ENCODE data around the gene CCDC136.

CCDC136 gene

DNA sequence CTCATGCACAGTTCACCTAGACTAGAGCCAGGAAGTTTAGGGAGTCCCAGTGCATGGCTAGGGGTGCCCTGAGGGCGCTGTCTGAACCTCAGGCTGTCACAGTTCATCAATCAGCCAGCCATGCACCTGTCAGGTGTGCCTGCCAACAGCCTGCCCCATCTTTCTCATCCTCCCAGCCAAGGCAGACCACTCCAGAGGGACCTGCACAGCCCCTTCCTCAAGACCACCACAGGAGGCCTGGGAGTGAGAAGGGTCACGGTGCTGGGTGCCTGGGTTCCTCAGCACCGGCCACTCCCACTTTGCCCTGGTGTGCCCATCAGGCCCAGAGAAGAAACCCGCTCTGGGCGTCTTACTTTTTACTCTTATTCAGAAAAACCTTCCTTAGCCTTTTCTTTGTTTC, 79.3 kb downstream of the CCDC136 start:
- no peak overlapping the region for H3K9ac ChIP-seq (ENCODE audit: insufficient read length, low read depth)

More for the DNA sequence above, 79.3 kb downstream of the CCDC136 start:
- Histone ChIP-seq H3K4me1 (ENCODE audit: insufficient read depth, insufficient read length) (peaks cover 24% of the 10 kb centered on the region), H3K27me3 (ENCODE audit: insufficient read depth, insufficient read length) (peaks cover 32% of the 10 kb centered on the region), H3K36me3 (ENCODE audit: insufficient read depth, insufficient read length, low read length) (peaks cover 3% of the 10 kb centered on the region), H3K4me3 (ENCODE audit: insufficient read length, low read depth) (no peak overlapping the region), H3K9me3 (ENCODE audit: insufficient read depth, low read length) (no peaks in the 10 kb centered on the region)
- no peak for TF ChIP-seq SUZ12 (IDR thresholded peaks at IDR 0.05; ENCODE audit: extremely low read depth, insufficient read depth, insufficient read length)
- no peak for TF ChIP-seq YY1 (IDR thresholded peaks at IDR 0.05; ENCODE audit: insufficient read depth, insufficient read length)
- TF ChIP-seq ZNF274 (IDR thresholded peaks at IDR 0.05; ENCODE audit: low read depth, low read length), result no peak
- no peak for DNase-seq (ENCODE audit: low read depth, low spot score)
